ENCODE data around the gene RPL32. TPM values are rescaled to one million over a fixed set of nuclear protein-coding genes. Genes with fewer than 3 reads are reported as not detected.
A peak's percentile ranks its signal among the peaks of the same experiment; 100 is the strongest.

The RPL32 gene
- total RNA-seq, 1 donor from 2014 or later: 3,423 TPM

DNA sequence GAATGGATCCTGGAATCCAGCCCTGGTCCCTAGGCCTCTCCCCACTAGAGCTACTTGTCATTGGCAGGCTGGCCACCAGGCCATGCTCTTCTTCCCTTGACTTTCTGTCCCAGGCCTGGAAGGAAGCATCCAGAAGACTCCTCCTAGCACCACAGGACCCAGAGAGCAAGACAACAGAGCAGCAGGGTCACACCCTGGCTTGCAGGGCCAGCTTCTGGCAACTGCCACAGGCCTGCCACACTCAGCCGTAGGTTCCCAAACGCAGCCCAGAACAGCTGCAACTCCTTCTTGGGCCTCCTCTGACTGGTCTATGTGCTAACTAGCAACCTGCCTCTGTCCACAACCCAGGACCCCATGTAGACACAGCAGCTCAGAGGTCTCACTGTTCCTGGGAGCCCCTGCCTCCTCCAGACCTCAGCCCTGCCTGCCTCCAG lies 36.8 kb upstream of the RPL32 start:
- Histone ChIP-seq H3K27me3 (ENCODE audit: control insufficient read depth, insufficient read depth, low read length) (peaks cover 17% of the 10 kb centered on the region), H3K36me3 (ENCODE audit: control insufficient read depth, insufficient read depth, low read length) (no peaks in the 10 kb centered on the region)
- TF ChIP-seq, protein P1, sequence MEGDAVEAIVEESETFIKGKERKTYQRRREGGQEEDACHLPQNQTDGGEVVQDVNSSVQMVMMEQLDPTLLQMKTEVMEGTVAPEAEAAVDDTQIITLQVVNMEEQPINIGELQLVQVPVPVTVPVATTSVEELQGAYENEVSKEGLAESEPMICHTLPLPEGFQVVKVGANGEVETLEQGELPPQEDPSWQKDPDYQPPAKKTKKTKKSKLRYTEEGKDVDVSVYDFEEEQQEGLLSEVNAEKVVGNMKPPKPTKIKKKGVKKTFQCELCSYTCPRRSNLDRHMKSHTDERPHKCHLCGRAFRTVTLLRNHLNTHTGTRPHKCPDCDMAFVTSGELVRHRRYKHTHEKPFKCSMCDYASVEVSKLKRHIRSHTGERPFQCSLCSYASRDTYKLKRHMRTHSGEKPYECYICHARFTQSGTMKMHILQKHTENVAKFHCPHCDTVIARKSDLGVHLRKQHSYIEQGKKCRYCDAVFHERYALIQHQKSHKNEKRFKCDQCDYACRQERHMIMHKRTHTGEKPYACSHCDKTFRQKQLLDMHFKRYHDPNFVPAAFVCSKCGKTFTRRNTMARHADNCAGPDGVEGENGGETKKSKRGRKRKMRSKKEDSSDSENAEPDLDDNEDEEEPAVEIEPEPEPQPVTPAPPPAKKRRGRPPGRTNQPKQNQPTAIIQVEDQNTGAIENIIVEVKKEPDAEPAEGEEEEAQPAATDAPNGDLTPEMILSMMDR (IDR thresholded peaks at IDR 0.05; ENCODE audit: insufficient read depth, low read length, poor library complexity, severe bottlenecking): no peak

DNA sequence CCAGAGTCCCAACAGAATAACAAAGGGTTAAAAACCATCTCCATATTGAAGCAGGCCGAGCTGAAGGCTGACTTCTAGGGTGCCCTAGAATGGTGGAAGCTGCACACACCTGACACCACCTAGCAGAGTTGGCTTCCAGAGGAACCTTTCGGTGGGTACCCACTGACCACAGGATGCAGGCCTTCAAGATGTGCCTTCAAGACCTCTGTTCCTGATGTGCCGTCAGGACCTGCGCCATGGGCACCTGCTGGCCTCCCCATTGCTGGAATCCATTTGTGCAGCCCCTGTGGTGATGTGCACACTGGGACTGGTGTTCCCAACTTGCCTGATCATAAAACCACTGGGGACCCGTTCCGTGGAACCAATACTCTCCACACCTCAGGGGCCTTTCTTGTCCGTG lies 35.7 kb upstream of the RPL32 start:
- DNase-seq (ENCODE audit: low read depth): no peak
- H3K27me3 ChIP-seq (ENCODE audit: control insufficient read depth, insufficient read depth, low read length): peaks cover 19% of the 10 kb centered on the region
- TF ChIP-seq, protein P1 (IDR thresholded peaks at IDR 0.05; ENCODE audit: insufficient read depth, low read length, poor library complexity, severe bottlenecking): no peak
- no peaks in the 10 kb centered on the region for H3K36me3 ChIP-seq (ENCODE audit: control insufficient read depth, insufficient read depth, low read length)
- H3K4me3 ChIP-seq (ENCODE audit: low read depth, low read length): no peak overlapping the region

More for the DNA sequence above, 36.8 kb upstream of the RPL32 start:
- no peak overlapping the region for H3K4me3 ChIP-seq (ENCODE audit: low read depth, low read length)
- no peak for DNase-seq (ENCODE audit: low read depth)

DNA sequence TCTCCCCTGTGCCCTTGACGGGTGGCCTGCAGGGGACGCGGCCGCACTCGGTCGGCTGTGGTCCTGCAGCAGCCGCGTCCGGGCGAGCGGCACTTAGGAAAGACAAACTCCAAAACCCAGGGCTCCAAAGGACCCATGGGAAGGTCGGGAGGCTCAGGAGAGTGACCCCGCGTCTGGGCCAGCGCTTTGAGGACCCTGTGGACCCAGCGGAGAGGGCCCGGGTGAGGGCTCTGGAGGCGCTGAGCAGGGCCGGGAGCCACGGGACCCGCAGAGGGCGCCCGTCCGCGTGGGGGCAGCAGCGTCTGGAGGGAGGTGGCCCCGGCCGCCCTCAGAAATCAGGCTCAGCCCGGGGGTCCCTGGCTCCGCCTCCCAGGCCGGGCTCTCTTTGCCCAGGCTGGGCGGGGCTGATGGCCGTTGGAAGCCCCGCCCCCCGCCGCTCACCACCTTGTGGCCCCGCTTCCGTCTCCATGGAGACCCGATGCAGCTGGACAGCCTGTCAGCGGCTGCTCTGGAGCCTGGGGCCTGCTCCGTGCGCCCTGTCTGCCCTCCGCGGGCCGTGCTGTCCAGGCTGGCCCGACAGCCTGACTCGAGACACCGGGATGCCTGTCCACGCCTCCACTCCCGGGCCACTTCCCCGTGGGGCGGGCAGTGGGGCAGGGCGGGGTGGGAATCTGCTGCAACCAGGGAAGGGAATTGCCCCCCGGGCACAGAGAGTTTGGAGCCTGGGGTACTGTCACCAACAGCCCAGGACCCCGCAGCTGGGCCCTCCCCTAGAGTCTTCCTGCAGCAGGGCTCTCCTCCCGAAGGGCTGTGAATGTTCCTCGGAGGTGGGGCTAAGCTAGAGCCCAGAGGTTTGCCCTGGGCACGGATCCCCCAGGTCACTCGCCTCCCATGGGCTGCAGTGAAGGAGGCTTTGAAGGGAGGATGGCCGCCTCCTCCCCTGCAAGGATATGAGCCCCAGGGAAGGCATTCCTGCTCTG lies 34.8 kb upstream of the RPL32 start:
- peaks cover 21% of the 10 kb centered on the region for H3K27me3 ChIP-seq (ENCODE audit: control insufficient read depth, insufficient read depth, low read length)
- TF ChIP-seq, protein P1 (IDR thresholded peaks at IDR 0.05; ENCODE audit: insufficient read depth, low read length, poor library complexity, severe bottlenecking): peak; percentile 33
- no peak for DNase-seq (ENCODE audit: low read depth)
- peak overlapping the region; percentile 23 for H3K4me3 ChIP-seq (ENCODE audit: low read depth, low read length)
- H3K36me3 ChIP-seq (ENCODE audit: control insufficient read depth, insufficient read depth, low read length): no peaks in the 10 kb centered on the region

DNA sequence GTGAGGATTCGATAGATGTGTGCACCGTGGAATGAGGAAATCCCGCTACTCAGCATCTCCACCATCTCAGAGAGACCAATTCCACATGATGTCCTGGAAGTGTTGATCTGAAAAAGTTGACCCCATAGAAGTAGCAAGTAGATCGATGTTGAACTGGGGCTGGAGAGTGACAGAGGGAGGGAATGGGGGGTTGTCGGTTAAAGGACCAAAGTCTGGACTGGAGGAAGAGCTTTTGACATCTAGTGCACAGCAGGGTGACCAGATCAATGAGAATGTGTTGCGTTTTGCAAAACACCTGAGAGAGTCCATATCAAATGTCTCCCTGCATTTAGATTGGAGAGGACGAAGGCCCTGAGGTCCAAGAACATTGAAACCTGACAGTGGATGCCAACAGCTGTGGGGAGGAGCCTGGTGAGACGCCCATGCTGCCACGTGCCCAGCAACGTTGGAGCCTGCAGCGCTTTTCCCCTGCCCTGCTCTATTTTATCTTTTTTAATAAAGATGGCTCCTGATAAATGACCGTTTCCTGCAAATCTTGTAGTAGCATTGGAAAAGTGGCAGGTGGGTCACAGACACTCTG lies 30.1 kb upstream of the RPL32 start:
- Histone ChIP-seq H3K36me3 (ENCODE audit: control insufficient read depth, insufficient read depth, low read length) (no peaks in the 10 kb centered on the region), H3K27me3 (ENCODE audit: control insufficient read depth, insufficient read depth, low read length) (peaks cover 26% of the 10 kb centered on the region), H3K4me3 (ENCODE audit: low read depth, low read length) (no peak overlapping the region)
- DNase-seq (ENCODE audit: low read depth): no peak
- TF ChIP-seq, protein P1 (IDR thresholded peaks at IDR 0.05; ENCODE audit: insufficient read depth, low read length, poor library complexity, severe bottlenecking): no peak

DNA sequence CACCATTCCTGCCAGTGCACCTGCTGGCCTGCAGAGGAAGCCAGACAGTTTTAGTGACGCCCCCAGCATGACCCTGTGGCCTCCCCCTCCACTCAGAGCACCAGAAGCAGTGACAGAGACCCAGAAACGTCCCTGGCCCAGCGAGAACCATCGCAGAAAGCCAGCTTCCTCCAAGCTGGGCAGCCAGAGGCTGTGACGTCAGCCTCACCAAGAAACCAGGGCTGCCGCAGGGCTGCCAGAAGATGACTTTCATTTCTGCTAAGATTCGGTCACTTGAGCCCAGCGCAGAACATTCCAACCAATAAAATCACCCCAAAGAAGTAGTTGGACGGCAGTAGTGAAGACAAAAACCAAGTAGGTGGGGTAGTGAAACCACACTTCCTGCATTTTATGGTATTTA lies 29.6 kb upstream of the RPL32 start:
- TF ChIP-seq, protein P1 (IDR thresholded peaks at IDR 0.05; ENCODE audit: insufficient read depth, low read length, poor library complexity, severe bottlenecking): no peak
- Histone ChIP-seq H3K27me3 (ENCODE audit: control insufficient read depth, insufficient read depth, low read length) (peaks cover 23% of the 10 kb centered on the region), H3K4me3 (ENCODE audit: low read depth, low read length) (no peak overlapping the region), H3K36me3 (ENCODE audit: control insufficient read depth, insufficient read depth, low read length) (no peaks in the 10 kb centered on the region)
- DNase-seq (ENCODE audit: low read depth): no peak
